HepG2 (cell line): ENCODE measurements around the gene HEXD. TPM values are rescaled to one million over a fixed set of nuclear protein-coding genes. Genes with fewer than 3 reads are reported as not detected.

Source experiments
- AFF4 ChIP-seq: sonication (generic); formaldehyde crosslinking; IDR thresholded peaks from 2 replicates; pipeline ENCODE4 v1.4.0; 2020; ENCODE audit warnings: missing genetic modification reagents
- ASH2L ChIP-seq: fragments of 300-600, 200-600 bp; sonication (generic); IDR thresholded peaks from 2 replicates; pipeline ENCODE4 v1.7.0; 2017; ENCODE audit warnings: low read depth, mild to moderate bottlenecking, moderate library complexity, mixed read lengths, low read length; ENCODE audit not compliant: insufficient read length
- GLI4 ChIP-seq: sonication (generic); formaldehyde crosslinking; IDR thresholded peaks from 2 replicates; pipeline ENCODE4 v1.5.1; 2020; ENCODE audit warnings: missing genetic modification reagents, mild to moderate bottlenecking, moderate library complexity, borderline replicate concordance
- HCFC1 ChIP-seq: fragments of 150-350 bp; IDR thresholded peaks from 2 replicates; pipeline ENCODE4 v1.6.1; 2014; ENCODE audit warnings: low read depth, low read length
- KDM5A ChIP-seq: fragments of 200-600 bp; sonication (generic); IDR thresholded peaks from 2 replicates; pipeline ENCODE4 v1.7.0; 2018; ENCODE audit warnings: antibody characterized with exemption, mild to moderate bottlenecking, low read length, borderline replicate concordance
- KLF9 ChIP-seq: IDR thresholded peaks from 2 replicates; pipeline ENCODE4 v1.6.1; 2016; ENCODE audit warnings: low read depth
- MYC ChIP-seq: sonication (generic); formaldehyde crosslinking; IDR thresholded peaks from 2 replicates; pipeline ENCODE4 v1.9.0; 2021; ENCODE audit warnings: missing genetic modification reagents, borderline replicate concordance
- PAF1 ChIP-seq: IDR thresholded peaks from 2 replicates; pipeline ENCODE4 v1.6.1; 2016; ENCODE audit warnings: missing genetic modification reagents, missing compliant biosample characterization
- SCMH1 ChIP-seq: sonication (generic); formaldehyde crosslinking; IDR thresholded peaks from 2 replicates; pipeline ENCODE4 v1.9.0; 2021; ENCODE audit warnings: missing genetic modification reagents, mild to moderate bottlenecking, borderline replicate concordance
- ZFY ChIP-seq: sonication (generic); formaldehyde crosslinking; IDR thresholded peaks from 2 replicates; pipeline ENCODE4 v1.4.0; 2020; ENCODE audit warnings: missing genetic modification reagents
- ZNF224 ChIP-seq: sonication (generic); formaldehyde crosslinking; IDR thresholded peaks from 2 replicates; pipeline ENCODE4 v1.5.0; 2020; ENCODE audit warnings: mild to moderate bottlenecking, missing genetic modification reagents
- ZNF354B ChIP-seq: sonication (generic); formaldehyde crosslinking; IDR thresholded peaks from 2 replicates; pipeline ENCODE4 v1.8.0; 2022; ENCODE audit warnings: mild to moderate bottlenecking, missing genetic modification reagents
- ZNF367 ChIP-seq: sonication (generic); formaldehyde crosslinking; IDR thresholded peaks from 2 replicates; pipeline ENCODE4 v1.4.0; 2020; ENCODE audit warnings: missing genetic modification reagents, borderline replicate concordance
- ZNF784 ChIP-seq: sonication (generic); formaldehyde crosslinking; IDR thresholded peaks from 2 replicates; pipeline ENCODE4 v1.5.1; 2020; ENCODE audit warnings: missing genetic modification reagents, mild to moderate bottlenecking, borderline replicate concordance
- polyA plus RNA-seq, 8 experiments: library from polyadenylated mRNA; depleted of rRNA in 3 of 8; stranded (reverse) in 7 of 8; unstranded in 1 of 8; fragments of >200 nt; fragmentation: Illumina TruSeq in 4 of 8; extraction: Trizol in 4 of 8; gene quantifications; 2 replicates each; pipeline versions ENCODE4 v1.2.1 to v1.2.3, GENCODE V29; 2011 to 2016; ENCODE audit warnings: low read depth in 4 of 8, missing spikeins in 1 of 8, mixed read lengths in 1 of 8; ENCODE audit not compliant: insufficient read depth in 1 of 8
- total RNA-seq, 5 experiments: library from RNA; depleted of rRNA; stranded (reverse); fragments of >200 nt; fragmentation: Illumina TruSeq; extraction: Trizol; gene quantifications; 2 replicates each; pipeline ENCODE4 v1.2.3, GENCODE V29; 2016; ENCODE audit warnings: low read depth in 1 of 5
- TF ChIP-seq, protein P1 (sequence below): sonication (generic); formaldehyde crosslinking; IDR thresholded peaks from 2 replicates; pipeline ENCODE4 v1.5.0; 2020; ENCODE audit warnings: mild to moderate bottlenecking, missing genetic modification reagents
- TF ChIP-seq, protein P2 (sequence below): sonication (generic); formaldehyde crosslinking; IDR thresholded peaks from 2 replicates; pipeline ENCODE4 v1.9.0; 2021; ENCODE audit warnings: missing genetic modification reagents, mild to moderate bottlenecking, borderline replicate concordance

Gene HEXD
- total and polyA plus RNA-seq, 2 of the 13 experiments (the other 11 are each of a cell fraction or from before 2014, with no cell fraction given), result 22.3 to 41.8 TPM

- TF ChIP-seq ZNF784 (CRISPR knock-in tag) (peak; percentile 57; the same call in 1 of the 2 replicates), AFF4 (CRISPR knock-in tag) (no peak; the same call in 1 of the 2 replicates), SCMH1 (no peak), KDM5A (peak; percentile 64; the same call in 1 of the 2 replicates), PAF1 (CRISPR knock-in tag) (no peak), MYC (CRISPR knock-in tag) (peak; percentile 73), ZNF367 (no peak), HCFC1 (no peak), GLI4 (CRISPR knock-in tag) (peak; percentile 69; the same call in 1 of the 2 replicates), KLF9 (CRISPR knock-in tag) (no peak), ASH2L (peak; percentile 90), ZFY (CRISPR knock-in tag) (peak; percentile 92), ZNF354B (peak; percentile 83; the same call in 1 of the 2 replicates), ZNF224 (CRISPR knock-in tag) (peak; percentile 81; the same call in 1 of the 2 replicates)
- TF ChIP-seq, protein P1, sequence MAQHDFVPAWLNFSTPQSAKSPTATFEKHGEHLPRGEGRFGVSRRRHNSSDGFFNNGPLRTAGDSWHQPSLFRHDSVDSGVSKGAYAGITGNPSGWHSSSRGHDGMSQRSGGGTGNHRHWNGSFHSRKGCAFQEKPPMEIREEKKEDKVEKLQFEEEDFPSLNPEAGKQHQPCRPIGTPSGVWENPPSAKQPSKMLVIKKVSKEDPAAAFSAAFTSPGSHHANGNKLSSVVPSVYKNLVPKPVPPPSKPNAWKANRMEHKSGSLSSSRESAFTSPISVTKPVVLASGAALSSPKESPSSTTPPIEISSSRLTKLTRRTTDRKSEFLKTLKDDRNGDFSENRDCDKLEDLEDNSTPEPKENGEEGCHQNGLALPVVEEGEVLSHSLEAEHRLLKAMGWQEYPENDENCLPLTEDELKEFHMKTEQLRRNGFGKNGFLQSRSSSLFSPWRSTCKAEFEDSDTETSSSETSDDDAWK (CRISPR knock-in tag), result no peak
- TF ChIP-seq, protein P2, sequence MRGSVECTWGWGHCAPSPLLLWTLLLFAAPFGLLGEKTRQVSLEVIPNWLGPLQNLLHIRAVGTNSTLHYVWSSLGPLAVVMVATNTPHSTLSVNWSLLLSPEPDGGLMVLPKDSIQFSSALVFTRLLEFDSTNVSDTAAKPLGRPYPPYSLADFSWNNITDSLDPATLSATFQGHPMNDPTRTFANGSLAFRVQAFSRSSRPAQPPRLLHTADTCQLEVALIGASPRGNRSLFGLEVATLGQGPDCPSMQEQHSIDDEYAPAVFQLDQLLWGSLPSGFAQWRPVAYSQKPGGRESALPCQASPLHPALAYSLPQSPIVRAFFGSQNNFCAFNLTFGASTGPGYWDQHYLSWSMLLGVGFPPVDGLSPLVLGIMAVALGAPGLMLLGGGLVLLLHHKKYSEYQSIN (CRISPR knock-in tag), result no peak; the same call in 1 of the 2 replicates
Measured at GRCh38 chr17:82450357-82451106, 32.4 kb downstream of the HEXD start, which contains the start of gene CYBC1 (continued).
